Stimulated activated naive CD8-positive, alpha-beta T cell treated with anti-CD3 and anti-CD28 coated beads, Interleukin-15, Interleukin-2, amounts not matched to agents 100 U/mL and 50 U/mL, for 24 hours (primary cell): ENCODE measurements around the gene GCHFR.

Experiments used
- ATAC-seq: fragments of 150-1000 bp; cut with Tn5 transposase; one replicate; pipeline ENCODE4 v1.10.0; 2021
- DNase-seq: peaks from one replicate; pipeline ENCODE4 v3.0.0; 2021

Gene GCHFR

GRCh38 chr15:40776537-40777141 is 12.8 kb downstream of the GCHFR start:
- peak; percentile 61 for DNase-seq
- ATAC-seq: peak; percentile 89

GRCh38 chr15:40782609-40783227 is 18.9 kb downstream of the GCHFR start:
- DNase-seq (peak; percentile 80), ATAC-seq (peak; percentile 90)

GRCh38 chr15:40785164-40785563 is 21.3 kb downstream of the GCHFR start:
- no peak for DNase-seq

GRCh38 chr15:40785814-40786213 is 21.9 kb downstream of the GCHFR start:
- DNase-seq (no peak), ATAC-seq (no peak)

More at GRCh38 chr15:40785164-40785563, 21.3 kb downstream of the GCHFR start:
- ATAC-seq: no peak

GRCh38 chr15:40787344-40787841 is 23.5 kb downstream of the GCHFR start:
- DNase-seq: peak; percentile 74
- ATAC-seq: peak; percentile 94

GRCh38 chr15:40787991-40788390 is 24.1 kb downstream of the GCHFR start:
- DNase-seq: no peak
- peak; percentile 15 for ATAC-seq

GRCh38 chr15:40789119-40789518 is 25.3 kb downstream of the GCHFR start:
- ATAC-seq: no peak
- DNase-seq: no peak

- DNase-seq (no peak), ATAC-seq (no peak)
These were observed 26.1 kb downstream of the GCHFR start for GRCh38 chr15:40789999-40790398.

GRCh38 chr15:40790718-40791117 is 26.9 kb downstream of the GCHFR start:
- DNase-seq: no peak
- no peak for ATAC-seq

GRCh38 chr15:40792394-40792793 is 28.5 kb downstream of the GCHFR start:
- ATAC-seq: no peak
- no peak for DNase-seq

GRCh38 chr15:40793216-40793989 is 29.5 kb downstream of the GCHFR start:
- peak; percentile 25 for ATAC-seq
- DNase-seq: peak; percentile 26

GRCh38 chr15:40796041-40796440 is 32.2 kb downstream of the GCHFR start:
- ATAC-seq (no peak), DNase-seq (no peak)

- DNase-seq: no peak
- ATAC-seq: no peak
These were observed 32.6 kb downstream of the GCHFR start for GRCh38 chr15:40796512-40796911.

GRCh38 chr15:40799523-40799922 is 35.7 kb downstream of the GCHFR start:
- ATAC-seq (no peak), DNase-seq (no peak)

GRCh38 chr15:40803076-40803475 is 39.2 kb downstream of the GCHFR start:
- ATAC-seq: no peak
- DNase-seq: no peak

GRCh38 chr15:40803688-40804087 is 39.8 kb downstream of the GCHFR start:
- DNase-seq: no peak
- ATAC-seq: no peak

- DNase-seq (no peak), ATAC-seq (no peak)
These were observed 42.8 kb downstream of the GCHFR start for GRCh38 chr15:40806672-40807027.

- DNase-seq (peak; percentile 96), ATAC-seq (peak; percentile 99)
These were observed 43.4 kb downstream of the GCHFR start, which contains the start of the genes DNAJC17 and ZFYVE19 for GRCh38 chr15:40807028-40807887. Gene DNAJC17, minus strand, starts transcription at chr15:40807473. Its CDS starts 27 bp downstream, at chr15:40807446. Gene ZFYVE19, plus strand, starts transcription at chr15:40807089. Its CDS starts 501 bp downstream, at chr15:40807590.

GRCh38 chr15:40807888-40808461 is 44.1 kb downstream of the GCHFR start:
- ATAC-seq (no peak), DNase-seq (no peak)

- ATAC-seq (no peak), DNase-seq (no peak)
These were observed 45.1 kb downstream of the GCHFR start for GRCh38 chr15:40808861-40809450.

GRCh38 chr15:40812721-40813425 is 49.0 kb downstream of the GCHFR start:
- ATAC-seq (no peak), DNase-seq (no peak)
